HAP-1 (cell line): Measurements from ENCODE around the gene ZNF486.
"Not testable (repeated sequence)": the region's sequence is repeated elsewhere in the genome, so short reads cannot be mapped to it uniquely, and the experiment has no call there.

Experiments used
- DNase-seq, 2 experiments: peaks; one replicate each; pipeline ENCODE4 v3.0.0-alpha.2; 2016 to 2020; ENCODE audit warnings: low spot score in 2 of 2
- H3K27me3 ChIP-seq: fragments of 250-450 bp; sonication (Bioruptor Pico); 2 replicates; pipeline ENCODE4 v1.5.1; 2020; ENCODE audit warnings: low read depth, mild to moderate bottlenecking, moderate library complexity
- H3K36me3 ChIP-seq: fragments of 250-450 bp; sonication (Bioruptor Pico); replicated peaks from 2 replicates; pipeline ENCODE4 v1.5.1; 2020; ENCODE audit warnings: mild to moderate bottlenecking
- H3K4me1 ChIP-seq: fragments of 250-450 bp; sonication (Bioruptor Pico); 2 replicates; pipeline ENCODE4 v1.5.1; 2020; ENCODE audit warnings: mild to moderate bottlenecking
- H3K4me3 ChIP-seq: fragments of 250-450 bp; sonication (Bioruptor Pico); 2 replicates; pipeline ENCODE4 v1.5.1; 2020; ENCODE audit warnings: mild to moderate bottlenecking, moderate library complexity
- H3K9me3 ChIP-seq: fragments of 250-450 bp; sonication (Bioruptor Pico); 2 replicates; pipeline ENCODE4 v1.5.1; 2020; ENCODE audit warnings: mild to moderate bottlenecking, moderate library complexity
- in situ Hi-C: fragments of 300-500 bp; cut with MboI; formaldehyde crosslinking; loops from 3 replicates; pipeline ENCODE4 v1.14.3; 2020; ENCODE audit warnings: low sequenced_read_pairs, inconsistent platforms, mixed read lengths

ZNF486 gene

GRCh38 chr19:20167020-20167644 is at the start of gene ZNF486:
Gene ZNF486, plus strand, starts transcription at chr19:20167214. Its CDS starts 117 bp downstream, at chr19:20167331.
- Histone ChIP-seq H3K9me3 (no peaks in the 10 kb centered on the region), H3K27me3 (no peaks in the 10 kb centered on the region), H3K4me3 (no peak within 1 kb of the TSS), H3K36me3 (no peaks in the 10 kb centered on the region), H3K4me1 (no peaks in the 10 kb centered on the region)
- DNase-seq = no peak
- in situ Hi-C loops = no loop called here

GRCh38 chr19:20118064-20118839 is 48.8 kb upstream of the ZNF486 start:
- H3K27me3 ChIP-seq, H3K4me1 ChIP-seq, H3K4me3 ChIP-seq, in situ Hi-C loops, H3K9me3 ChIP-seq, DNase-seq, H3K36me3 ChIP-seq: not testable (repeated sequence)

- Histone ChIP-seq H3K36me3 (no peaks in the 10 kb centered on the region), H3K9me3 (peaks cover 5% of the 10 kb centered on the region; the same call in 1 of the 2 replicates)
- in situ Hi-C loops = no loop called here
These were observed 42.1 kb upstream of the ZNF486 start for GRCh38 chr19:20124879-20125278.

GRCh38 chr19:20132933-20133332 is 34.1 kb upstream of the ZNF486 start:
- H3K36me3 ChIP-seq, in situ Hi-C loops, H3K9me3 ChIP-seq, H3K27me3 ChIP-seq, H3K4me1 ChIP-seq, DNase-seq, H3K4me3 ChIP-seq: not testable (repeated sequence)

More at GRCh38 chr19:20124879-20125278, 42.1 kb upstream of the ZNF486 start:
- no peak for DNase-seq
- Histone ChIP-seq H3K27me3 (no peaks in the 10 kb centered on the region), H3K4me3 (no peak overlapping the region), H3K4me1 (no peaks in the 10 kb centered on the region)

- in situ Hi-C loops, H3K27me3 ChIP-seq, H3K9me3 ChIP-seq, H3K4me1 ChIP-seq, H3K4me3 ChIP-seq, H3K36me3 ChIP-seq, DNase-seq: not testable (repeated sequence)
These were observed 29.3 kb upstream of the ZNF486 start for GRCh38 chr19:20137714-20138113.

GRCh38 chr19:20151617-20152145 is 15.3 kb upstream of the ZNF486 start:
- no peaks in the 10 kb centered on the region for H3K36me3 ChIP-seq
- in situ Hi-C loops = no loop called here
- no peaks in the 10 kb centered on the region for H3K9me3 ChIP-seq
- no peaks in the 10 kb centered on the region for H3K4me1 ChIP-seq
- H3K4me3 ChIP-seq = no peak overlapping the region
- no peaks in the 10 kb centered on the region for H3K27me3 ChIP-seq
- DNase-seq = no peak

- H3K36me3 ChIP-seq, H3K4me3 ChIP-seq, H3K27me3 ChIP-seq, DNase-seq, H3K9me3 ChIP-seq, in situ Hi-C loops, H3K4me1 ChIP-seq: not testable (repeated sequence)
These were observed 14.5 kb upstream of the ZNF486 start for GRCh38 chr19:20152506-20152905.

- Histone ChIP-seq H3K4me1 (no peaks in the 10 kb centered on the region), H3K4me3 (no peak overlapping the region), H3K27me3 (no peaks in the 10 kb centered on the region), H3K36me3 (no peaks in the 10 kb centered on the region), H3K9me3 (no peaks in the 10 kb centered on the region)
- DNase-seq = no peak
- in situ Hi-C loops = no loop called here
These were observed 13.7 kb upstream of the ZNF486 start for GRCh38 chr19:20153281-20153680.

- in situ Hi-C loops = no loop called here
- no peaks in the 10 kb centered on the region for H3K9me3 ChIP-seq
These were observed 12.4 kb upstream of the ZNF486 start for GRCh38 chr19:20154636-20155035.

GRCh38 chr19:20162821-20163220 is 4.2 kb upstream of the ZNF486 start:
- no peaks in the 10 kb centered on the region for H3K9me3 ChIP-seq
- in situ Hi-C loops = no loop called here
- H3K36me3 ChIP-seq = no peaks in the 10 kb centered on the region
- DNase-seq = no peak
- no peaks in the 10 kb centered on the region for H3K4me1 ChIP-seq
- no peaks in the 10 kb centered on the region for H3K27me3 ChIP-seq
- H3K4me3 ChIP-seq = no peak overlapping the region

More at GRCh38 chr19:20154636-20155035, 12.4 kb upstream of the ZNF486 start:
- H3K36me3 ChIP-seq = no peaks in the 10 kb centered on the region
- H3K27me3 ChIP-seq = no peaks in the 10 kb centered on the region
- H3K4me1 ChIP-seq = no peaks in the 10 kb centered on the region
- DNase-seq = no peak
- no peak overlapping the region for H3K4me3 ChIP-seq

- Histone ChIP-seq H3K4me3 (no peak overlapping the region), H3K36me3 (no peaks in the 10 kb centered on the region)
These were observed 2.6 kb upstream of the ZNF486 start for GRCh38 chr19:20164456-20164855.

GRCh38 chr19:20165971-20166592 is 932 bp upstream of the ZNF486 start:
- in situ Hi-C loops = no loop called here
- Histone ChIP-seq H3K9me3 (no peaks in the 10 kb centered on the region), H3K27me3 (no peaks in the 10 kb centered on the region)

More at GRCh38 chr19:20164456-20164855, 2.6 kb upstream of the ZNF486 start:
- Histone ChIP-seq H3K9me3 (no peaks in the 10 kb centered on the region), H3K4me1 (no peaks in the 10 kb centered on the region), H3K27me3 (no peaks in the 10 kb centered on the region)
- in situ Hi-C loops = no loop called here
- no peak for DNase-seq

GRCh38 chr19:20167651-20168122 is 673 bp downstream of the ZNF486 start:
- no peaks in the 10 kb centered on the region for H3K9me3 ChIP-seq
- no peaks in the 10 kb centered on the region for H3K36me3 ChIP-seq
- no peak for DNase-seq
- no peak overlapping the region for H3K4me3 ChIP-seq
- H3K27me3 ChIP-seq = no peaks in the 10 kb centered on the region
- in situ Hi-C loops = no loop called here
- H3K4me1 ChIP-seq = no peaks in the 10 kb centered on the region

More at GRCh38 chr19:20165971-20166592, 932 bp upstream of the ZNF486 start:
- no peak for DNase-seq
- H3K36me3 ChIP-seq = no peaks in the 10 kb centered on the region
- H3K4me1 ChIP-seq = no peaks in the 10 kb centered on the region
- no peak overlapping the region for H3K4me3 ChIP-seq

GRCh38 chr19:20171285-20171684 is 4.3 kb downstream of the ZNF486 start:
- no peaks in the 10 kb centered on the region for H3K9me3 ChIP-seq
- in situ Hi-C loops = no loop called here
- H3K4me3 ChIP-seq = no peak overlapping the region
- no peaks in the 10 kb centered on the region for H3K27me3 ChIP-seq
- no peaks in the 10 kb centered on the region for H3K4me1 ChIP-seq
- H3K36me3 ChIP-seq = no peaks in the 10 kb centered on the region
- no peak for DNase-seq
